IMR-90 (cell line): ENCODE data around the gene TIMM44. TPM values are rescaled to one million over a fixed set of nuclear protein-coding genes. Genes with fewer than 3 reads are reported as not detected.

Source experiments
- ATAC-seq: fragments of 200-7000 bp; cut with Tn5 transposase; 2 replicates; pipeline ENCODE4 v1.9.1; 2020; ENCODE audit warnings: low read depth, mild to moderate bottlenecking, moderate library complexity
- BruUV-seq: library from RNA; stranded (reverse); fragments of 400-500 nt; replicated peaks from 2 replicates; lab custom pipeline; 2021; lab: Mats Ljungman, UMichigan
- CTCF ChIA-PET: fragments of 300-600 bp; formaldehyde crosslinking; extraction: SDS; loops from one replicate; lab custom pipeline; 2021; ENCODE audit warnings: antibody characterized with exemption; lab: Yijun Ruan, JAX
- POLR2A ChIA-PET: fragments of 300-600 bp; sonication (Branson Sonifier 250); formaldehyde crosslinking; loops from one replicate; lab custom pipeline; 2022; ENCODE audit warnings: antibody characterized with exemption; ENCODE audit not compliant: unreplicated experiment; lab: Charles Lee
- DNase-seq: peaks from one replicate; pipeline ENCODE4 v3.0.0; 2013
- H2AFZ ChIP-seq: replicated peaks from 2 replicates; pipeline ENCODE3; 2013; ENCODE audit warnings: low read length, mild to moderate bottlenecking; ENCODE audit not compliant: poor library complexity
- H2AK5ac ChIP-seq: 2 replicates; pipeline ENCODE4 v1.6.1; 2013; ENCODE audit warnings: low read depth, low read length, inconsistent platforms
- H2AK9ac ChIP-seq: replicated peaks from 2 replicates; pipeline ENCODE3; 2013; ENCODE audit warnings: mild to moderate bottlenecking, low read depth, low read length, moderate library complexity; ENCODE audit not compliant: poor library complexity
- H2BK120ac ChIP-seq: 2 replicates; pipeline ENCODE4 v1.6.1; 2013; ENCODE audit warnings: low read depth, low read length, inconsistent platforms
- H2BK15ac ChIP-seq: 3 replicates; pipeline ENCODE4 v1.6.1; 2013; ENCODE audit warnings: low read depth, low read length, inconsistent platforms
- H2BK20ac ChIP-seq: 2 replicates; pipeline ENCODE4 v1.6.1; 2013; ENCODE audit warnings: low read depth, mild to moderate bottlenecking, inconsistent platforms, low read length, moderate library complexity
- H2BK5ac ChIP-seq: 2 replicates; pipeline ENCODE4 v1.6.1; 2013; ENCODE audit warnings: mild to moderate bottlenecking, low read depth, low read length, inconsistent platforms; ENCODE audit not compliant: poor library complexity, severe bottlenecking
- H3K14ac ChIP-seq: replicated peaks from 2 replicates; pipeline ENCODE4 v1.6.1; 2013; ENCODE audit warnings: low read depth, low read length, inconsistent platforms
- H3K18ac ChIP-seq: 2 replicates; pipeline ENCODE4 v1.6.1; 2013; ENCODE audit warnings: low read depth, low read length, control low read depth
- H3K23ac ChIP-seq: 2 replicates; pipeline ENCODE4 v1.6.1; 2013; ENCODE audit warnings: low read depth, low read length, inconsistent platforms
- H3K27ac ChIP-seq: 2 replicates; pipeline ENCODE4 v1.5.1; 2013; ENCODE audit warnings: mild to moderate bottlenecking, control low read depth, low read length; ENCODE audit not compliant: insufficient read depth
- H3K27me3 ChIP-seq: 2 replicates; pipeline ENCODE4 v1.6.1; 2013; ENCODE audit warnings: low read length; ENCODE audit not compliant: control insufficient read depth, insufficient read depth
- H3K36me3 ChIP-seq: 2 replicates; pipeline ENCODE4 v1.6.1; 2013; ENCODE audit warnings: low read length, mixed read lengths; ENCODE audit not compliant: control insufficient read depth, insufficient read depth
- H3K4ac ChIP-seq: 2 replicates; pipeline ENCODE4 v1.6.1; 2013; ENCODE audit warnings: low read depth, low read length, inconsistent platforms
- H3K4me1 ChIP-seq: 2 replicates; pipeline ENCODE4 v1.6.1; 2013; ENCODE audit warnings: low read length, mixed read lengths; ENCODE audit not compliant: control insufficient read depth, insufficient read depth
- H3K4me2 ChIP-seq: 2 replicates; pipeline ENCODE4 v1.6.1; 2013; ENCODE audit warnings: low read depth, mild to moderate bottlenecking, control low read depth, low read length, moderate library complexity
- H3K4me3 ChIP-seq: 2 replicates; pipeline ENCODE4 v1.5.1; 2013; ENCODE audit warnings: low read depth, mild to moderate bottlenecking, control low read depth, low read length, moderate library complexity; ENCODE audit not compliant: insufficient read depth
- H3K56ac ChIP-seq: 2 replicates; pipeline ENCODE4 v1.6.1; 2013; ENCODE audit warnings: low read length, inconsistent platforms; ENCODE audit not compliant: insufficient read depth; ENCODE audit errors: extremely low read depth
- H3K79me1 ChIP-seq, 2 experiments: 2 replicates each; pipeline ENCODE4 v1.6.1; 2013; ENCODE audit warnings: low read length in 2 of 2, inconsistent platforms in 1 of 2, low read depth in 1 of 2
- H3K9ac ChIP-seq: 2 replicates; pipeline ENCODE4 v1.6.1; 2013; ENCODE audit warnings: low read depth, low read length, control low read depth
- H3K9me1 ChIP-seq: 2 replicates; pipeline ENCODE4 v1.6.1; 2013; ENCODE audit warnings: low read length, inconsistent platforms; ENCODE audit not compliant: insufficient read depth
- H3K9me3 ChIP-seq: 2 replicates; pipeline ENCODE4 v1.6.1; 2013; ENCODE audit warnings: low read length; ENCODE audit not compliant: control insufficient read depth, insufficient read depth
- H4K20me1 ChIP-seq: 2 replicates; pipeline ENCODE4 v1.6.1; 2013; ENCODE audit warnings: low read length, inconsistent platforms; ENCODE audit not compliant: insufficient read depth
- H4K5ac ChIP-seq: 2 replicates; pipeline ENCODE4 v1.6.1; 2013; ENCODE audit warnings: mild to moderate bottlenecking, low read depth, low read length, control low read depth
- H4K8ac ChIP-seq, 2 experiments: 2 replicates each; pipeline ENCODE4 v1.6.1; 2013; ENCODE audit warnings: low read depth in 2 of 2, low read length in 2 of 2, control low read depth in 1 of 2, inconsistent platforms in 1 of 2
- H4K91ac ChIP-seq: 2 replicates; pipeline ENCODE4 v1.6.1; 2013; ENCODE audit warnings: low read depth, low read length, inconsistent platforms; ENCODE audit not compliant: insufficient read depth
- MAZ ChIP-seq: IDR thresholded peaks from 2 replicates; pipeline ENCODE4 v1.6.1; 2012; ENCODE audit warnings: low read depth, mild to moderate bottlenecking, low read length, improper control_type of control experiment, moderate library complexity, borderline replicate concordance
- WGBS, 2 experiments: methylation state at CpG; one replicate each; pipeline versions ENCODE4 v1.1.5 to v1.1.7; 2013; ENCODE audit warnings: missing lambda C conversion rate in 2 of 2; ENCODE audit not compliant: insufficient read length in 1 of 2; ENCODE audit errors: extremely low coverage in 2 of 2; 5-methylcytosine and 5-hydroxymethylcytosine counted together
- dilution Hi-C: fragments of 300-500 bp; cut with HindIII; formaldehyde crosslinking; loops from one replicate; pipeline ENCODE4 v1.14.3; 2018; ENCODE audit warnings: low sequenced_read_pairs; ENCODE audit not compliant: unreplicated experiment
- in situ Hi-C: fragments of 300-500 bp; cut with MboI; formaldehyde crosslinking; loops from 3 replicates; pipeline ENCODE4 v1.14.3; 2019; ENCODE audit warnings: low sequenced_read_pairs, inconsistent platforms, mixed read lengths
- intact Hi-C: fragments of 100-400 bp; cut with micrococcal nuclease; formaldehyde crosslinking; loops from 2 replicates; pipeline ENCODE4 v1.10.0; 2022
- polyA plus RNA-seq, 3 experiments: library from polyadenylated mRNA; depleted of rRNA; stranded (reverse); fragments of >200 nt; gene quantifications; 2 replicates each; pipeline ENCODE4 v1.2.3, GENCODE V29; 2012; ENCODE audit warnings: low replicate concordance in 1 of 3
- total RNA-seq: library from RNA; depleted of rRNA; stranded (reverse); fragments of >200 nt; gene quantifications from 2 replicates; pipeline ENCODE4 v1.2.3, GENCODE V29; 2012
- TF ChIP-seq, protein P1 (sequence below): fragments of 150-350 bp; IDR thresholded peaks from 2 replicates; pipeline ENCODE4 v1.6.1; 2017; ENCODE audit warnings: mild to moderate bottlenecking, antibody characterized with exemption, low read length, low read depth

The TIMM44 gene
- total and polyA plus RNA-seq, 2 of the 4 experiments (the other 2 are of a cell fraction): 37.6 to 52.3 TPM

DNA sequence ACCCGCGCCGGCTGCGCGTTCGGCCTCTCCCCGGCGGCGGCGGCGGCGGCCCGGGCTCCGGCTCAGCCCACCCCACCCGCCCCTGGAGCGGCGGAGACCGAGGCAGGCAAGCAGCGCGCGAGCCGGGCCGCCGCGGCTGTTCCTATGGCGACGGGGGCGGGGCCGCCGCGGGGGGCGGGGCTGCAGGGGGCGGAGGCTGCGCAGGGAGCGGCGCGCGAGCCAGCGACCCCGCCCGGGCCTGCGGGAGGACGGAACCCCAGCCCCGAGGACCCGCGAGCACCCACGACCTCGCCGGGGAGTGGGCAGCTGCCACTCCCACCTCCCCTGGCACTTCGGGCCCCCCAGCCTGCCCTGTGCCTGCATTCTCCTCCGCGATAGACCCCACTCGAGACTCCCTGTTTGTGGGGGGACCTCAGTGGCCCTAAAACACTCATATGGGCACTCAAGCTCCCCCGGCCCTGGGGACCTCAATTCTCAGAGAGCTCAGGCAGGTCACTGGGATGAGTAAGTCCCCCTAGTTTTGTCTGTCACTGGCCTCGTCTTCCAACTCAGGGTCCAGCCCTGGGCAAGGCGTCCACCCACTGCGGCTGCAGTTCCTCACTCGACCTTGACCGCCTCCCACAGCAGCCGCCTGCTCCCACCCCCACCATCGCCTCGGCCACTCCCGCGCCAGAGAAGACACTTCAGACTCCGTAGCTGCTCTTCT, 17.3 kb downstream of the TIMM44 start, which contains the start of gene CTXN1:
Gene CTXN1 (minus strand): TSS at position 115 of the 706 bp plus-strand sequence. CDS start 597 bp downstream, outside the sequence.
- Histone ChIP-seq H4K8ac (peak within 1 kb of the TSS in 1 of 2 experiments; percentile 93; a peak in 1 of 4 replicates), H3K4me1 (peaks cover 28% of the 10 kb centered on the region), H2AK9ac (peak within 1 kb of the TSS; percentile 92), H2BK15ac (no peak within 1 kb of the TSS), H2BK5ac (peak within 1 kb of the TSS; percentile 3), H3K4me2 (peak within 1 kb of the TSS; percentile 93), H4K5ac (peak within 1 kb of the TSS; percentile 55), H2BK120ac (peak within 1 kb of the TSS; percentile 30; the same call in 1 of the 2 replicates), H2AK5ac (peak within 1 kb of the TSS; percentile 81; the same call in 1 of the 2 replicates), H3K9ac (peak within 1 kb of the TSS; percentile 70), H3K27me3 (no peaks in the 10 kb centered on the region), H3K18ac (no peak within 1 kb of the TSS; the same call in 1 of the 2 replicates), H4K91ac (peak within 1 kb of the TSS; percentile 49; the same call in 1 of the 2 replicates), H3K36me3 (peaks cover 15% of the 10 kb centered on the region), H4K20me1 (peaks cover 23% of the 10 kb centered on the region), H2AFZ (peak within 1 kb of the TSS; percentile 96), H3K4ac (peak within 1 kb of the TSS; percentile 84), H2BK20ac (no peak within 1 kb of the TSS), H3K9me1 (peaks cover 12% of the 10 kb centered on the region; the same call in 1 of the 2 replicates), H3K79me1 (peaks cover 7 to 22% of the 10 kb centered on the region in 2 experiments; a peak in 3 of 4 replicates), H3K27ac (peak within 1 kb of the TSS; percentile 59), H3K9me3 (no peaks in the 10 kb centered on the region), H3K4me3 (peak within 1 kb of the TSS; percentile 53), H3K14ac (peak within 1 kb of the TSS; percentile 61), H3K23ac (peak within 1 kb of the TSS; percentile 71; the same call in 1 of the 2 replicates), H3K56ac (no peak within 1 kb of the TSS)
- in situ Hi-C loops: no loop called here
- ATAC-seq (peak; percentile 70), DNase-seq (no peak)
- BruUV-seq: no TSS peak
- intact Hi-C loops: no loop called here
- ChIA-PET CTCF (interaction anchor here (0.6 kb wide), 1 partner anchor 116 kb away, joined by 5 read pairs; no protein-coding TSS in a partner anchor), POLR2A (interaction anchor here (0.6 kb wide), 2 partner anchors 229 to 293 kb away, joined by 5 to 9 read pairs; no protein-coding TSS in a partner anchor)
- dilution Hi-C loops: no loop called here
- WGBS, 2 experiments: 22% methylated on average over 4 of the region's 65 CpGs; no CpG with 5 or more reads in 1 of the 2 experiments
- peak; percentile 67; the same call in 1 of the 2 replicates for TF ChIP-seq MAZ
- TF ChIP-seq, protein P1, sequence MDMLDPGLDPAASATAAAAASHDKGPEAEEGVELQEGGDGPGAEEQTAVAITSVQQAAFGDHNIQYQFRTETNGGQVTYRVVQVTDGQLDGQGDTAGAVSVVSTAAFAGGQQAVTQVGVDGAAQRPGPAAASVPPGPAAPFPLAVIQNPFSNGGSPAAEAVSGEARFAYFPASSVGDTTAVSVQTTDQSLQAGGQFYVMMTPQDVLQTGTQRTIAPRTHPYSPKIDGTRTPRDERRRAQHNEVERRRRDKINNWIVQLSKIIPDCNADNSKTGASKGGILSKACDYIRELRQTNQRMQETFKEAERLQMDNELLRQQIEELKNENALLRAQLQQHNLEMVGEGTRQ: no peak
